HCT116 (cell line): Measurements from ENCODE around the gene SEC16A. TPM values are rescaled to one million over a fixed set of nuclear protein-coding genes. Genes with fewer than 3 reads are reported as not detected.

Experiments
- ATAC-seq: fragments of 200-7000 bp; cut with Tn5 transposase; 2 replicates; pipeline ENCODE4 v1.9.1; 2020; ENCODE audit warnings: mild to moderate bottlenecking, moderate library complexity
- BruUV-seq: library from RNA; stranded (reverse); fragments of 400-500 nt; replicated peaks from 2 replicates; lab custom pipeline; 2021; lab: Mats Ljungman, UMichigan
- CTCF ChIA-PET: fragments of 300-600 bp; sonication (Branson Sonifier 250); formaldehyde crosslinking; loops from one replicate; lab custom pipeline; 2021; ENCODE audit warnings: antibody characterized with exemption; lab: Charles Lee
- POLR2A ChIA-PET: fragments of 300-600, 350-600 bp; sonication (Branson Sonifier 250); formaldehyde crosslinking; loops from one replicate; lab custom pipeline; 2021; ENCODE audit warnings: antibody characterized with exemption; lab: Charles Lee
- RAD21 ChIA-PET, 2 experiments: fragments of 300-600 bp; sonication (Branson Sonifier 250); formaldehyde crosslinking; loops; one replicate each; lab custom pipeline; 2023; ENCODE audit warnings: low total read pairs in 2 of 2; ENCODE audit not compliant: uncharacterized antibody in 2 of 2, unreplicated experiment in 2 of 2, low non-redundant PET in 1 of 2; lab: Charles Lee
- DNase-seq: peaks from one replicate; pipeline ENCODE4 v3.0.0-alpha.2; 2010; ENCODE audit warnings: low read depth, low spot score
- H2AFZ ChIP-seq: fragments of 200-600 bp; shearing (Covaris generic), sonication (generic); 2 replicates; pipeline ENCODE4 v1.6.1; 2017; ENCODE audit warnings: low read depth, mixed run types, mixed read lengths, antibody characterized with exemption, low read length; ENCODE audit not compliant: poor library complexity, severe bottlenecking
- H3K27ac ChIP-seq: 2 replicates; pipeline ENCODE4 v1.5.1; 2012; ENCODE audit warnings: low read depth, low read length
- H3K27me3 ChIP-seq: fragments of 200-600 bp; sonication (generic); 2 replicates; pipeline ENCODE4 v1.6.1; 2016; ENCODE audit warnings: mixed run types, low read length, mixed read lengths; ENCODE audit not compliant: insufficient read depth
- H3K36me3 ChIP-seq, 2 experiments: fragments of 200-500 bp in 1 of 2; fragments of 200-600 bp in 1 of 2; sonication (Bioruptor generic) in 1 of 2; sonication (generic) in 1 of 2; 2 replicates each; pipeline versions ENCODE4 v1.5.1 to v1.6.1; 2014 to 2016; ENCODE audit warnings: low read length in 2 of 2, inconsistent platforms in 1 of 2, mixed read lengths in 1 of 2, mixed run types in 1 of 2; ENCODE audit not compliant: insufficient read depth in 2 of 2, control insufficient read depth in 1 of 2
- H3K4me1 ChIP-seq, 2 experiments: fragments of 200-600 bp in 1 of 2; sonication (generic) in 1 of 2; 2 replicates each; pipeline versions ENCODE4 v1.5.1 to v1.6.1; 2012 to 2017; ENCODE audit warnings: low read length in 2 of 2, inconsistent platforms in 1 of 2, mild to moderate bottlenecking in 1 of 2, mixed read lengths in 1 of 2, mixed run types in 1 of 2, moderate library complexity in 1 of 2; ENCODE audit not compliant: insufficient read depth in 2 of 2, control insufficient read depth in 1 of 2
- H3K4me2 ChIP-seq: fragments of 200-600 bp; sonication (generic); 2 replicates; pipeline ENCODE4 v1.6.1; 2017; ENCODE audit warnings: mixed run types, low read length, mixed read lengths
- H3K4me3 ChIP-seq, 2 experiments: fragments of 200-600 bp in 1 of 2; sonication (generic) in 1 of 2; replicated peaks in 1 of 2; 2 replicates each; pipeline ENCODE4 v1.5.1; 2011 to 2016; ENCODE audit warnings: low read length in 2 of 2, control low read depth in 1 of 2, low read depth in 1 of 2, mild to moderate bottlenecking in 1 of 2, mixed read lengths in 1 of 2, mixed run types in 1 of 2
- H3K79me2 ChIP-seq: fragments of 200-600 bp; sonication (generic); 2 replicates; pipeline ENCODE4 v1.6.1; 2017; ENCODE audit warnings: mild to moderate bottlenecking, mixed run types, low read length, moderate library complexity, mixed read lengths; ENCODE audit not compliant: insufficient read depth
- H3K9ac ChIP-seq: fragments of 200-600 bp; sonication (generic); 2 replicates; pipeline ENCODE4 v1.6.1; 2016; ENCODE audit warnings: low read length, mixed read lengths
- H3K9me2 ChIP-seq: fragments of 200-600 bp; sonication (generic), shearing (Covaris generic); 2 replicates; pipeline ENCODE4 v1.6.1; 2017; ENCODE audit warnings: mixed run types, mild to moderate bottlenecking, moderate library complexity; ENCODE audit not compliant: insufficient read depth
- H3K9me3 ChIP-seq, 2 experiments: fragments of 200-500 bp in 1 of 2; fragments of 200-600 bp in 1 of 2; sonication (Bioruptor generic) in 1 of 2; sonication (generic) in 1 of 2; 2 replicates each; pipeline ENCODE4 v1.6.1; 2014 to 2017; ENCODE audit warnings: low read length in 2 of 2, mixed read lengths in 2 of 2, inconsistent platforms in 1 of 2, low read depth in 1 of 2, mild to moderate bottlenecking in 1 of 2, mixed run types in 1 of 2, moderate library complexity in 1 of 2; ENCODE audit not compliant: control insufficient read depth in 1 of 2, insufficient read depth in 1 of 2
- H4K20me1 ChIP-seq: fragments of 200-600 bp; sonication (generic), shearing (Covaris generic); 2 replicates; pipeline ENCODE4 v1.6.1; 2017; ENCODE audit warnings: mixed run types, mild to moderate bottlenecking, moderate library complexity; ENCODE audit not compliant: insufficient read depth
- CBX3 ChIP-seq: IDR thresholded peaks from 2 replicates; pipeline ENCODE4 v1.6.1; 2012; ENCODE audit warnings: low read depth
- CEBPB ChIP-seq: IDR thresholded peaks from 2 replicates; pipeline ENCODE4 v1.6.1; 2012; ENCODE audit warnings: low read depth
- EZH2 ChIP-seq: fragments of 200-600 bp; sonication (generic); IDR thresholded peaks from 2 replicates; pipeline ENCODE4 v1.6.1; 2017; ENCODE audit warnings: antibody characterized with exemption, mixed run types
- EZH2phosphoT487 ChIP-seq: fragments of 200-600 bp; IDR thresholded peaks from 2 replicates; pipeline ENCODE4 v1.6.1; 2018; ENCODE audit warnings: antibody characterized with exemption, borderline replicate concordance
- FOSL1 ChIP-seq: IDR thresholded peaks from 2 replicates; pipeline ENCODE4 v1.6.1; 2012; ENCODE audit warnings: low read depth
- JUND ChIP-seq: IDR thresholded peaks from 2 replicates; pipeline ENCODE4 v1.6.1; 2012
- RAD21 ChIP-seq: IDR thresholded peaks from 2 replicates; pipeline ENCODE4 v1.6.1; 2012; ENCODE audit warnings: low read depth, mild to moderate bottlenecking
- SP1 ChIP-seq: IDR thresholded peaks from 2 replicates; pipeline ENCODE4 v1.6.1; 2012; ENCODE audit warnings: low read depth
- SRF ChIP-seq: IDR thresholded peaks from 2 replicates; pipeline ENCODE4 v1.6.1; 2012; ENCODE audit warnings: low read depth
- TCF7L2 ChIP-seq: IDR thresholded peaks from 2 replicates; pipeline ENCODE4 v1.7.0; 2011; ENCODE audit warnings: borderline replicate concordance, inconsistent platforms; ENCODE audit not compliant: insufficient read depth, insufficient read length; ENCODE audit errors: extremely low read depth
- ZFX ChIP-seq: fragments of 450-650 bp; IDR thresholded peaks from 2 replicates; pipeline ENCODE4 v1.6.1; 2017
- ZNF274 ChIP-seq: fragments of 200-500 bp; sonication (Bioruptor generic); IDR thresholded peaks from 2 replicates; pipeline ENCODE4 v1.6.1; 2014; ENCODE audit warnings: mild to moderate bottlenecking, low read depth, low read length, inconsistent platforms
- intact Hi-C: fragments of 100-400 bp; cut with micrococcal nuclease; formaldehyde crosslinking; loops from 2 replicates; pipeline ENCODE4 v1.10.0; 2022
- total RNA-seq: library from RNA; stranded (reverse); gene quantifications from one replicate; pipeline ENCODE4 v1.2.1, GENCODE V29; 2021; ENCODE audit not compliant: unreplicated experiment
- TF ChIP-seq, protein P1 (sequence below): IDR thresholded peaks from 2 replicates; pipeline ENCODE4 v1.6.1; 2011; ENCODE audit warnings: mild to moderate bottlenecking, low read length, moderate library complexity; ENCODE audit not compliant: insufficient replicate concordance; ENCODE audit errors: extremely low read depth
- TF ChIP-seq, protein P2 (sequence below), 3 experiments: fragments of 200-600 bp in 1 of 3; sonication (generic) in 1 of 3; IDR thresholded peaks in 2 of 3; conservative IDR thresholded peaks in 1 of 3; 2 replicates each; pipeline ENCODE4 v1.5.1; 2012 to 2017; ENCODE audit warnings: low read depth in 2 of 3, low read length in 2 of 3, antibody characterized with exemption in 1 of 3, borderline replicate concordance in 1 of 3, control low read depth in 1 of 3, mild to moderate bottlenecking in 1 of 3, mixed read lengths in 1 of 3, mixed run types in 1 of 3, moderate library complexity in 1 of 3; ENCODE audit not compliant: insufficient read depth in 1 of 3
- TF ChIP-seq, protein P3 (sequence below): IDR thresholded peaks from 2 replicates; pipeline ENCODE4 v1.6.1; 2012

SEC16A gene
- total RNA-seq, 1 experiment from 2014 or later: 49.8 TPM

DNA sequence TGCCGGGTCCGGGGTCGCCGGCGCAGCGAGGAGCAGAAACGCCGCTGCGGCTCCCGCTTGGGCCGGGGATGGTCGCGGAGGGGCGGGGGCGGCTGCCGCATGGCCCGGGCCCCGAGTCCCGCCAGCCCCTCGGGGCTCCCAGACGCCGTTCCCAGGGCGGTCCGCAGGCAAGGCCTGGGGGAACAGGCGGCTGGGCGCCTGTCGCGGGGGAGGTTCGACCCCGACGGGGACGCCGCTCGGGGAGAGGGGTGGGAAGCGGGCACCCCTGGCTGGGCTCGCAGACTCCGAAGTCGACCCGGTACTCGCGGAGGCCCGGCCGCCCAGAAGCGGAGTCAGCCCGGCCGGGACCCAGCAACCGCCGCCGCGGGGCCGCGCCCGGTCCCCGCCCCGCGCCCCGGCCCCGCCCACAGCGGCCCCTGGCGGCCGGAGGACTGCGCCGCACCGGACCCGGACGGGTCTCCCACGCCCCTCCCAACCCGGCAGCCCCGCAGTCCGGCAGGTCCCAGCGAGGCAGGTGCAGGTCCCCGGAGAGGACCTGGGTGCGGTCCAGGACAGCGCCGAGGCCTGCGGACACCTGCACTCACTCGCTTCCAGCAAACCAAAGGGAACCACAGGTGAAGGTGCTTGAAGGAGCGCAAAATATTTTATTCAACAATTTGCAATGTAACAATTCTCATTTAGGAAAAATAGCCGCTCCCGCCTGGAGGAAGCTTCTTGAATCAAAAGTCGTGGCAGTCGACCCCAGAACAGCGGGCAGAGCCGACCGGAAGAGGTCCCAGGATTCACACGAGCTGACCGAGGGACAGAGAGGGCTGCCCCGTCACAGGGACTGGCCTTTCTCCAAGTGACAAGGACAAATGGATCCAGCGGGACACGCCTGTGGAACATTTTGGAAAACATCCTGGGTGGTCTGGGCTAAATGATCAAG is 43.1 kb downstream of the SEC16A start, which contains the start of gene INPP5E (continued):
- TF ChIP-seq, protein P1, sequence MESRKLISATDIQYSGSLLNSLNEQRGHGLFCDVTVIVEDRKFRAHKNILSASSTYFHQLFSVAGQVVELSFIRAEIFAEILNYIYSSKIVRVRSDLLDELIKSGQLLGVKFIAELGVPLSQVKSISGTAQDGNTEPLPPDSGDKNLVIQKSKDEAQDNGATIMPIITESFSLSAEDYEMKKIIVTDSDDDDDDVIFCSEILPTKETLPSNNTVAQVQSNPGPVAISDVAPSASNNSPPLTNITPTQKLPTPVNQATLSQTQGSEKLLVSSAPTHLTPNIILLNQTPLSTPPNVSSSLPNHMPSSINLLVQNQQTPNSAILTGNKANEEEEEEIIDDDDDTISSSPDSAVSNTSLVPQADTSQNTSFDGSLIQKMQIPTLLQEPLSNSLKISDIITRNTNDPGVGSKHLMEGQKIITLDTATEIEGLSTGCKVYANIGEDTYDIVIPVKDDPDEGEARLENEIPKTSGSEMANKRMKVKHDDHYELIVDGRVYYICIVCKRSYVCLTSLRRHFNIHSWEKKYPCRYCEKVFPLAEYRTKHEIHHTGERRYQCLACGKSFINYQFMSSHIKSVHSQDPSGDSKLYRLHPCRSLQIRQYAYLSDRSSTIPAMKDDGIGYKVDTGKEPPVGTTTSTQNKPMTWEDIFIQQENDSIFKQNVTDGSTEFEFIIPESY: no peak
- peak; percentile 99 for TF ChIP-seq ZFX
- no peak for TF ChIP-seq ZNF274
- TF ChIP-seq CBX3: no peak; the same call in 1 of the 2 replicates

DNA sequence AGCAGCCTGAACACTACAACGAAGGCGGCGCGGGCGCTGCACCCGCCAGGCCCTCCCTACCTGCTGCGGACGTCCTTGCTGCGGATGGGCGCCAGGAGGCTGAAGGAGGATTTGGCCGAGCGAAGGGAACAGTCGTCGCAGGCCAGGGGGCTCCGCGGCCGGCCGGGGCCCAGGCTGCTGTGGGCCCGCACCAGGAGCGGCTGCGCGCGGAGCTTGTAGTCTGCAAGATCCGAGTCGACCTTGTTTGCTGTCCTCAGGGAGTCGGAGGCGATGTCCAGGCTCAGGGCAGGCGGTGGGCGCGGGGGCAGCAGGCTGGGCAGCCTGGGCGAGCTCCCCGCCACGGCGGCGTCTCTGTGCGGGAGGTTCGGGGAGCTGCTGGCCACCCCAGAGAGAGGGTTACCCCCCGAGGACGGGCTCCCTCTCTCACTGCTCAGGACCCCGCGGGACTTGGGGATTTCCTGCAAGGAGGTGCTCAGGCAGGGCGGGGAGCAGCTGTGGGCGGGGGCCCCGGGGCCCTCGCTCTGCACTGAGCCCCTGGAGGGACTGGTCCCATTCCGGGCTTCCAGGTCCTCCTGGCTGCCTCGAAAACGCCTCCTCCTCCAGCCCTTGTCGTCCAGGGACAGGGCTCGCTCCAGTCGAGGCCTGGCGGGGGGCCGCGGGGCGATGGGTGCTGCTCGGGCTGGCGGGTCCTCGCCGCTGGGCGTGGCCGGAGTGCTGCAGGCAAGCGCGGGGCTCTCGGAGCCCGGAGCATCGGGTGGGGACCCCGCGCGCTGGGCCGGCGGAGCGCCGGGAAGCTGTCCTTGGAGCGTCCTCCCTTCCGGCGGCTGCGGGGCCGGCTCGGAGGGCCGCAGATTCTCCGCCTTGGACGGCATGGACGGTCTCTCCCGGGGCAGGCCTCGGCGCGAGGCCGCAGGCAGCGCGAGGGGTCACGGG is 44.0 kb downstream of the SEC16A start:
- peaks cover 54% of the 10 kb centered on the region for H3K79me2 ChIP-seq
- no peaks in the 10 kb centered on the region for H4K20me1 ChIP-seq
- peaks cover 8 to 22% of the 10 kb centered on the region in 2 experiments for H3K4me1 ChIP-seq
- no peak overlapping the region for H2AFZ ChIP-seq
- peak overlapping the region; percentile 88 for H3K27ac ChIP-seq
- no peak for DNase-seq
- POLR2A ChIA-PET: no interaction called here
- no TSS peak for BruUV-seq
- CTCF ChIA-PET: no interaction called here
- H3K9me3 ChIP-seq: no peaks in the 10 kb centered on the region
- no peaks in the 10 kb centered on the region for H3K9me2 ChIP-seq
- peak overlapping the region; percentile 87 for H3K9ac ChIP-seq
- peak; percentile 50 for ATAC-seq
- H3K36me3 ChIP-seq: peaks cover 2 to 18% of the 10 kb centered on the region in 2 experiments; a peak in 3 of 4 replicates
- H3K4me3 ChIP-seq: peak overlapping the region; percentile 63 to 81
- RAD21 ChIA-PET: no interaction called here
- intact Hi-C loops: no loop called here
- peak overlapping the region; percentile 91 for H3K4me2 ChIP-seq
- no peaks in the 10 kb centered on the region for H3K27me3 ChIP-seq
- TF ChIP-seq FOSL1 (no peak), EZH2 (no peak), CBX3 (no peak), ZFX (no peak), SP1 (no peak), EZH2phosphoT487 (no peak), JUND (no peak), SRF (no peak), RAD21 (no peak), CEBPB (no peak), TCF7L2 (no peak)
- TF ChIP-seq, protein P2, sequence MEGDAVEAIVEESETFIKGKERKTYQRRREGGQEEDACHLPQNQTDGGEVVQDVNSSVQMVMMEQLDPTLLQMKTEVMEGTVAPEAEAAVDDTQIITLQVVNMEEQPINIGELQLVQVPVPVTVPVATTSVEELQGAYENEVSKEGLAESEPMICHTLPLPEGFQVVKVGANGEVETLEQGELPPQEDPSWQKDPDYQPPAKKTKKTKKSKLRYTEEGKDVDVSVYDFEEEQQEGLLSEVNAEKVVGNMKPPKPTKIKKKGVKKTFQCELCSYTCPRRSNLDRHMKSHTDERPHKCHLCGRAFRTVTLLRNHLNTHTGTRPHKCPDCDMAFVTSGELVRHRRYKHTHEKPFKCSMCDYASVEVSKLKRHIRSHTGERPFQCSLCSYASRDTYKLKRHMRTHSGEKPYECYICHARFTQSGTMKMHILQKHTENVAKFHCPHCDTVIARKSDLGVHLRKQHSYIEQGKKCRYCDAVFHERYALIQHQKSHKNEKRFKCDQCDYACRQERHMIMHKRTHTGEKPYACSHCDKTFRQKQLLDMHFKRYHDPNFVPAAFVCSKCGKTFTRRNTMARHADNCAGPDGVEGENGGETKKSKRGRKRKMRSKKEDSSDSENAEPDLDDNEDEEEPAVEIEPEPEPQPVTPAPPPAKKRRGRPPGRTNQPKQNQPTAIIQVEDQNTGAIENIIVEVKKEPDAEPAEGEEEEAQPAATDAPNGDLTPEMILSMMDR (IDR thresholded peaks at IDR 0.05 in 2 of 3, conservative IDR thresholded peaks at IDR 0.05 in 1 of 3; ENCODE audit: borderline replicate concordance in 1 of 3, insufficient read depth in 1 of 3, low read depth in 2 of 3, low read length in 2 of 3): no peak
- TF ChIP-seq, protein P1: no peak
- TF ChIP-seq, protein P3, sequence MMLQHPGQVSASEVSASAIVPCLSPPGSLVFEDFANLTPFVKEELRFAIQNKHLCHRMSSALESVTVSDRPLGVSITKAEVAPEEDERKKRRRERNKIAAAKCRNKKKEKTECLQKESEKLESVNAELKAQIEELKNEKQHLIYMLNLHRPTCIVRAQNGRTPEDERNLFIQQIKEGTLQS: no peak
